ENCODE results near the gene FZR1.

DNA sequence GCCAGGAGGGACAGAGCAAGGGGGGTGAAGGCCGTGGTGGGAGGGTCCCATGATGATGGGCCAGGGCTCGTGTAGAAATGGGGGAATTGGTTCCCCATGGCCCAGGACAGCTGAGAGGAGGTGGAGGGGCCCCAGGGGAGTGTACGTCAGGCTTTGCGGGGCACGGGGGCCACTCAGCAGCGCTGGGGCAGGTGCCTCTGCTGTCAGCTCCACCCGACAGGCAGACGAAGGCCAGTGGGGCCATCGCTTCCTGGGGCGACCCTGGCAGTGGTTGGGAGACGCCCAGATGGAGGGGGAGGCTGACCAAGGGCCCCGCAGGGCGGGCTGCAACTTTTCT, 31.0 kb downstream of the FZR1 start:
- TF ChIP-seq, protein P1, sequence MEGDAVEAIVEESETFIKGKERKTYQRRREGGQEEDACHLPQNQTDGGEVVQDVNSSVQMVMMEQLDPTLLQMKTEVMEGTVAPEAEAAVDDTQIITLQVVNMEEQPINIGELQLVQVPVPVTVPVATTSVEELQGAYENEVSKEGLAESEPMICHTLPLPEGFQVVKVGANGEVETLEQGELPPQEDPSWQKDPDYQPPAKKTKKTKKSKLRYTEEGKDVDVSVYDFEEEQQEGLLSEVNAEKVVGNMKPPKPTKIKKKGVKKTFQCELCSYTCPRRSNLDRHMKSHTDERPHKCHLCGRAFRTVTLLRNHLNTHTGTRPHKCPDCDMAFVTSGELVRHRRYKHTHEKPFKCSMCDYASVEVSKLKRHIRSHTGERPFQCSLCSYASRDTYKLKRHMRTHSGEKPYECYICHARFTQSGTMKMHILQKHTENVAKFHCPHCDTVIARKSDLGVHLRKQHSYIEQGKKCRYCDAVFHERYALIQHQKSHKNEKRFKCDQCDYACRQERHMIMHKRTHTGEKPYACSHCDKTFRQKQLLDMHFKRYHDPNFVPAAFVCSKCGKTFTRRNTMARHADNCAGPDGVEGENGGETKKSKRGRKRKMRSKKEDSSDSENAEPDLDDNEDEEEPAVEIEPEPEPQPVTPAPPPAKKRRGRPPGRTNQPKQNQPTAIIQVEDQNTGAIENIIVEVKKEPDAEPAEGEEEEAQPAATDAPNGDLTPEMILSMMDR (IDR thresholded peaks at IDR 0.05), result no peak
- TF ChIP-seq POLR2A (IDR thresholded peaks at IDR 0.05), result no peak
